IPS DF 4.7 (cell line): ENCODE results near the gene SRGAP3.

Experiments
- DNase-seq: peaks from one replicate; pipeline ENCODE4 v3.0.0-alpha.2; 2013; ENCODE audit warnings: low spot score; ENCODE audit errors: extremely low read depth

SRGAP3 gene

DNA sequence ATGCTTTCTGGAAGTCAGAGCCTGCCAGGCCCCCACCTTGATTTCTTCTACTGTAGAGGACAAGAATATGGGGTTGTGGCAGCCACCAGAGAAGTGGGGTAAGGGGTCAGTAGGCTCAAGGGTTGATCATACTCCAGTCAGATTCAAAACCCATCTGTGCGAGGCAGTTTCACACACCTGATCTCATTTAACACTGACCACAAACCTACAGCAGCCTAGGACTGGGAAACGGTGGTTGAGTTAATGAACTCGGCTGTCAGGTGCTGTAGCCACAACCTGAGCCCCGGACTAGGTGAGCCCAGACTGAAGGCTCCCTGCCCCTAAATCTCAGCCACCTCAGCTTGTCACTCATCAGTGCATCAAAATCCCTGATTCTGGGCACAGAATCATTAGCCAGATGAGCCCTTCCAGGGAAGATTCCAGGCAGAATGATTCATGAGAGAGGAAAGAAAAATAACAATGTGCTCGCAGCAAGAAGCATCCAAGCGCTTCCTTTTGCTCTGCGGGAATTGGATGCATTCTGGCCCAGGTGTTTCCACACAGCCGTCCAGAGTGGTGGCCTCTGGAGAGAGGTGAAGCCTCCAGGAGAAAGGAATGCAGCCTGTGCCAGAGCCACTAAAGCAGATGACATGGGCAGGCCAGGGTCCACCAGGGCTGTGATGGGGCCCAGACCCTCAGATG is 102.1 kb downstream of the SRGAP3 start:
- no peak for DNase-seq

DNA sequence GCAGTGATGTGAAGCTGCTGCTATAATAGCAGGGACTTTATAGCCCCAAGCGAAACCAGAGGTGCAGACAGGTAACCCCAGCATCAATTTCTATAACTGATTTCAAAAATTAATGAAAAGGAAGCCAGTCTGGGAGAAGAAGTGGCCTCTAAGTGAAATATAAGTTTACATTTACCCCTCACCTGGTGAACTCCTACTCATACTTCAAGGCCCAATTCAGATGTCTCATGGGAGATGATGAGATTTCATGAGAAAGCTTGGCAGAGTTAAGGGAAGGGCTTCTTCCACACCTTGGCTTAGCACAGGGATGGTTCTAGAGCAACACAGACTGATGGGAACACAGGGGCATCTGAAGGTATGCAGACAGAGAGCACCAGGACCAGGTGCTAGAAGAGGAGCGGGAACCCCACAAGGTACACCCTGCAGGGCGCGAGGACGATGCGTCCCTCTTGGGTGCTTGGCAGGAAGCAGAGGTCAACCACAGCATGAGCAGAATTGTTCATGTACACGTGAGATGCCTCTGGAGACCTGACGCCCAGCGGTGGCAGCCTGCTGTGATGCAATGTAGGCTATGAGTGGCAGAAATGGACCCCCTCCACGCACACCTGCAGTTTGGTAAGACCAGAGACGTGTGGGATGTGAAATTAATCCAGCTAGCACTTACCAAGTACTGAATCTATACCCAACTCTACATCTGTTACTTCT is 102.9 kb downstream of the SRGAP3 start:
- no peak for DNase-seq

DNA sequence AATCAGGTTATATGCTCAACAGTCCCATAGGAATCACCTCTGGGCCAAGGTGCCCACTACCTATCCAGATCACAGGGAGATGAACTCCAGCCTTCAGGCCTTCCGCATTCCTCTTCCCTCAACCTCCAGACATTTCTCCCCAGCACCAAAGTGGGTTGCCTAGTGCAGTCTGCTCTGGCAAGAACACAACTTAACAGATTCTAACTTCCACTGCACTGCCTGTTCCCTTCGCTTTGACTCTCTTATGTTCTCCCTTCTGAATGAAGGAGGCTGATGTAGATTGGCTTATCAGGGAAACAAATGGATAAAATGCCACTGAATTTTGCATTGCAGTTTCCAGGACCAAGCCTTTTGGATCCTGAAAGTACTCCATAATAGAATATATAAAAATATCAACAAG is 106.3 kb downstream of the SRGAP3 start:
- no peak for DNase-seq

DNA sequence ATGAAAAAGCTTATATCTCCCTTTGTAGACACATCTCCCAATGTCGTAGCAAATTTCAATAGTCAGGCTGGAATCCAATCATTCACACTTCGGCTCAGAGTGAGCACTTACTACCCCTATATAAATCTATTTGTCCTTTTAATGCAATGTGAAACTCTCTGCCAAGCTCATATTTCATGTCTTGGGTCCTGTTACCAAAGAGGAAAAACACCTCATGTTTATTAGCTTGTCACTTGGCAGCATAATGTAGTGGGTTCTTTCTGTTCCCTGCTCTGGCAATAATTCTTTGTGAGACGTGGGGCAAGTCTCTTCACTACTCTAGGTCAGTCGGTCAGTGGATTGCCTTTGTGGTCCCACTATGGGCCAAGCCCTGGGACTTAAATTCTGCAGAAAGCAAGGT is 107.1 kb downstream of the SRGAP3 start:
- no peak for DNase-seq

DNA sequence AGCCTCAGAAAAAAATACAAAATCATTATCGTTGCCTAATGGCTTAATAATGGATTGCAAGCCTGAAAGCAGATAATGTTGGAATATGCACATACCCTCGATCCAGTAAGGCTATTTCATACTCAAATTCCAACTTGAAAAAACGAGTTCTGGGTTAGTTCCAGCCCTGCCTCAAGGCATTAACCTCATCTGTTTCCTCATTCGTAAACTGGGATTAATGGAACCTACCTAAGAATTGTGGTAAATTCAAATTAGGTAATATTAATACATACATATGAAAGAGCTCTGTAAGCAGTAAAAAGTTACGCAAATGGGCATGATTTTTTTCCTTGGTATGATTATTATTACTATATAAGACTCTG is 107.5 kb downstream of the SRGAP3 start:
- DNase-seq = no peak

DNA sequence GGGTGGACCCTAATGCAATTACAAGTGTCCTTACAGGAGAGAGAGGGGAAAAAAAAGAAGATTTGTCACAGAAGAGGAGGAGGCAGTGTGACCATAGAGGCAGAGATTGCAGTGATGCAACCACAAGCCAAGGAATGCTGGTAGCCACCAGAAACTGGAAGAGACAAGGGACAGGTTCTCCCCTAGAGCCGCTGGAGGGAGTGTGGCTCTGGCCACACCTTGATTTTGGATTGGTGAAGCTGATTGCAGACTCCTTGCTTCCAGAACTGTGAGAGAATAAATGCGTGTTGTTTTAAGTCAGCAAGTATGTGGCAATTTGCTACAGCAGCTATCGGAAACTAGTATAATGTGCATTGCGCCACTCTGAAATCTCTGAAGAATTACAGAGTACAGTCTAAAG is 110.1 kb downstream of the SRGAP3 start:
- DNase-seq = no peak

DNA sequence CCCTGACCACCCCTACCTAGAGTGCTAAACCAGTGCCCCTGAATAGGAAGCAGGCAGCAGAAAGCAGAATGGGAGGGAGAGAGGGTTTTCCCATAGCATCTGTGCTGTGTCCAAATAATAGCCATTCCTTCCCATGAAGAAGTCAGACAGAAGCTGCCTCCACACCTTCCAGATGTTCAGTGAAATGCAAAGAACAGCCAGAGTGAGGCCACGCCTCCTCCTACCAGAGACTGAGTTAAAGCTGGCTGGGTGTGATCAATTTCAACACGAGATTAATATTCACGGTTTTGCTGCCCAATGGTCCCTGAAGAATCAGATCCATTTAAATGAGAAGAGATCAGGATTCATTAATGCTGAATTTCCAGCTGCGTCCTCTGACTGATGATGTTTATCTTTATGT is 111.8 kb downstream of the SRGAP3 start:
- no peak for DNase-seq

DNA sequence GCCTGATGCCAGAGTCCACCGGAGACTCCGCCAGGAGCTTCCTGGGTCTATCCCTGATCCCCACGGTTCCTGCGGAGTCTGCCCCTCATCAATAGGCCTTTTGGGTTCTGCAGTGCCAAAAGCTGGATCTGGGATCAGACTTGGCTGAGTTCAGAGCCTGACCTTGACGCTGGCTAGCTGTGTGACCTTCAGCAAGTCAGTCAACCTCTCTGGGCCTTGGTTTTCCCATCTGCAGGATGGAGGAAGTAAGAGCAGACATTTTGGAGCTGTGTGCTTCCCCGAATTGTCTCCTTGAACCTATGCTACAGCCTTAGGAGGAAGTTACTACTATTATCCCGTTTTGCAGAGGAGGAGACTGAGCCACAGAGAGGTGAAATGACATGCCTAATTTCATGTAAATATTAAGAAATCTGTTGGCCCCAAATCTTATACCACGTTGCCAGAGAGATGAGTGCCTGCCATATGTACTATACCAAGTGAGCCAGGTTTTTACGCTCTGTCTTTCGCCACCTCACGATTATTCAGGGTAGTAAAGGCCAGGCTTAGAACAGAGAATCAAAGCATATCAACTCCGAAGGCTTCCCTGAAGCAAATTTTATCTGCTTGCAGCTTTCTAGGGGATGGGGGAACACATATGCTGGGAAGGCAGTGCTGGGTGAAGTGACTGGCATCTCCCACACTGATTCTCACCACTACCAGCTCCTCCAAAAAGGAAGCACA is 112.5 kb downstream of the SRGAP3 start:
- DNase-seq = no peak

DNA sequence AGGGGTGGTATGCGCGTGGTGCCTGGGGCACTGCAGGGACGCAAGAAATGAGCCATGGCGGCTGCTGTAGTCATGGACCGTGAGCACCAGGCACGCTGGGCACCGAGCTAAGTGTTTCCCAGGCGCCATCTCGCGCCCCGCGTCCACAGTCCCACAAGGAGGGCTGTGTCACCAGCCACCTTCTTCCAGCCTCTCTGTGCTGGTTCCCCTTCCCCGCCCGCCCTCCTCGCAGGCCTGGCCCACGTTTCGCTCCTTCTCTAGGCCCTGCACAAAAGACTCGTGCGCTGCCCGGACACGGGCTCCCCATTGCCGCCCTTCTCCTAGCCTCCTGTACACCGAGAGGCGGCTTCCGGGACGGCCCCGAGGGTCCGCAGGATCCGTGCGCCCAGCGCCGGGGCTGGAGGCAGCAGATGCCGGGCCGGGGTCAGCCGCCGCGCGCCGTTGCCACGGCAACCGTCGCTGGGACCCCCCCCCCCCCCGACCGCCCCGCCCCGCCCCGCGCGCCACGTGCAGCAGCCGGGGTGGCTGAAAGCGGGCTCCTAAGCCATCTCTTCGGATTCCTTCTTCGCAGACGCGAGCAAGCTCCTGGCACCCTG is 113.4 kb downstream of the SRGAP3 start:
- DNase-seq = no peak

DNA sequence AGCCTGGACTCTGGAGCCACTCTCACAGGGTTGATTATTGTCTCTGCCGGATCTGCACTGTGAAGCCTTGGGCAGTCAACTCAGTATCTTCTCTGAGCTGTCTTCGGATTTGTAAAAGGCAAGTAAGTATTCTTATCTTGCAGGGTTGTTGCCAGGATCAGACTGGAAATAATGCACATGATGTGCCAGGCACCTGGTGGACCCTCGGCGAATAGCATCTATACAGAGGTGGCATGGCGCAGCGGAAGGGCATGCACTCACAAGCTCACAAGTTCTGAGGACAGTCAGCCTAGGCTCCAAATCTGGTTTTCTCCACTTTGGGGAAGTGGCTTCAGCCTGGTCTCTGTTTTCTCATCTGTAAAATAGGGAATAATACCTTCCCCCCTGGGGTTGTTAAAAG is 113.9 kb downstream of the SRGAP3 start:
- DNase-seq = no peak

DNA sequence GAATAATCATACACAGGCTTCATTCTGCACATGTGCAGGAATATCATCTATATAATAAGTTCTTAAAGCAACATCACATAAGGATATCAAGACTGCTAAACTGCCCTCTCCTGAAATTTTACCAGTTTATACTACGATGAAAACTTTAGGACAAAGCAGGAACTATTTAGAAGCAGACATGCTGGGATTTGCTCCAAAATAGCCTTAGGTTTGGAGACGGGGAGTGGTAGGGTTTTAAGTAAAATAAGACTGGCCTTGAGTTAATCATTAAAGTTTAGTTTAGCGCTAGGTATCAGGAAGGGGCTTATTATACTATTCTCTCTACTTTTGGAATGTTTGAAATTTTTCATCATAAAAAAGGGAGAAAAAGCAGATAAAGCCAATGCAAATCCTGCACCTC is 115.8 kb downstream of the SRGAP3 start:
- no peak for DNase-seq

DNA sequence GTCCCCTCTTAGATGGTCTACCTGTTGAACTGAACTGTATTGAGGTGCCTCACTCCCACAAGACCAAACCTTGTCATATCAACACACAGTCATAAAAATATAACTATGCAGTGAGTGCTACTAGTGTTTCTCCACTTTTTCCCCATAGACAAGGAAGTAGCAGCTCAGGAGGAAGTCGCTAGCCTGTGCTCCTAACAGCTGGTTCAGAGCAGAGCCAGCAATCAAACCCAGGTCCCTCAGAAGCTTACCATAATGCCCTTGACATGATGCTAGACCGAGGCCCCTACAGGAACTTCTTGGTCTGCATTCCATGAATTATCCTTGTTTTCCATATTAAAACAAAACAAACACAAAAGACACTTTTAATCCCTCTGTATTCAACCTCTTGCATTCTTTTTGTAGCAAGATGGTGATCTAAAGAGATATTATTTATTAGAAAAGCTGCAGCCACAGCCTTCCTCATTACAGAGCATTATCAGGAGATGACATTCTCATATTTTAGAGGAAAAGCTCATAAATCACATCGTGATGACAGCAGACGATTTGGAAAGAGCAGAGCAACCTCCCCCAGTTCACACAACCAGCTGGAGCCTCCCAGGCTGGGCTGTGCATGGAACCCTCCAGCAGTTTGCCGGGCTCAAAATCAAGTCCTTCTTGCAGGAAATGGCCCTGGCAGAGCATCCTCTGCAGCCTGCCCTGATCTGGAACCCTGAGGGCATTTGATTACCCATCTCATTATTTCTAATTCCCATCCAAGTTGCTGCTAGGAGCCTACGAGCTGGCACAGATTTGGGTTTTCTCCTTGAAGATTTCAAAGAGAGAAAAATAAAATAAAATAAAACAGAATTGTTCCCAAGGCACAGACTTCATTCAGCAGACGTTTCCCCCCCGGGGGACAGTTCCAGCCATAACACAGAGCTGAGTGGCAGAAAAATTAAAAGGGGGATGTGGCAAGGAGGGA is 118.8 kb downstream of the SRGAP3 start:
- DNase-seq = no peak

DNA sequence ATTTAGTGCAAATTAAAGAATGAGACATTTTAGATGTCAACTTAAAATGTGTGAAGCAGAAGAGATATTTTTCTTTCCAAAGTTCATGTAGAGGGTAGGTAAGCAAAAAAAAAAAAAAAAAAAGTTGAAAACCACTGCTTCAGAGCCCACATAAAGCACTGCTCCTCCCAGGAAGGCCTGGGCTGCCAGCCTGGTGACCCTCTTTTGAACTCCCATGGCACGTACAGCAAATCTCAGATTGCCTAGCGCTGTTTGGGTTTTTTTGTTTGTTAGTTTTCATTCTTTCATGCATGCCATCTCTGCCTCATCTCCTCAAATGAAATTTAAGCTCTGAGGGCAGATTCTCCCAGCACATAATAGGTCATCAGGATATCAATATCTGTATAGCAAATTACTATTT is 120.1 kb downstream of the SRGAP3 start:
- no peak for DNase-seq

DNA sequence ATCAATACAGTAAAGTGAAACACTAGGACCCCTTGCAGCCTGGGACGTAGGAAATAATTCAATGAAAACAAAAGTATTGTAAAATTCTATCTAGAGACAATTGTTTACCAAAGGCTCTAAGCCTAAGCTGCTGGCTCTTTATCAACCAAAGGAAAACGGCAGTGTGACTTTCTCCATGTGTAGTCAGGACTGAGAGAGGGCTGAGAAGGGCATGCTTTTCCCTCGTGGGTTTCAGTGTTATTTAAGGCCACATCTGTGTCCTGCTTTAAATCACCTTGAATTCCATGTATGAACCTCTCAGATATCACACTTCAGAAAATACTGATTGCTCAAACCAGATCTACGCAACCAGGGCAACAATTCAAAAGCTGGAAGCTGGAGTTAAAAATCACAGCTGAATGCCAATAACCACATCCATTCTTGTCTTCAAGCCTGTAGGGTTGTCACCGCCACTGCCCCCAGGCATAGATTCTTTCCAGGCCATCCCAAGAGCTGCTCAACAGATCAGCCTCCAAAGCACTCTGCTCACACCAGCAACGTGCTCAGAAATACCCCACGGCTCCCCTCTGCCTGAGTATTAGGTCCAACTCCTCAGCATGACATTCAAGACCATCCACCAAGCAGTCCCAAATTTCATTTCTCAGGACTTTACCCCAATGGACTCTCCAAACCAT is 124.0 kb downstream of the SRGAP3 start:
- no peak for DNase-seq

DNA sequence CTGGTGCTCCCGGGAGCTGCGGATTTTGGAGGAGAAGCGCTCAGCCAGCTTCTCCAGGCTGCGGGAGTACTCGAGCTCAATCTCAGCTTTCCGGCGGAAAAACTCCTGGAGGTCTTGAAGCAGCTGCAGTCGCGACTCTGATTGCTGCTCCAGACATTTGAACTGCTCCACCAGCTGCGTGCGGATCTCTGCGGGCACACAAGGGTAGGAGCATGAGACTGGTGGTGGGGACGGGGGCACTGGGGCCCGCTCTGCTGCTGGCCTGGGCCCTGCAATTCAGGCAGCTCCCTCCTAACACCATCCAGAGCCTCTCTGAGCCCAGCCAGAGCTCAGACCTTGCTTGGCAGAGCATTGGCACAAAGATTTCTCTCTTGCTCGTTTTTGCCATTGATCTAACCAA is 124.7 kb downstream of the SRGAP3 start:
- DNase-seq = no peak

DNA sequence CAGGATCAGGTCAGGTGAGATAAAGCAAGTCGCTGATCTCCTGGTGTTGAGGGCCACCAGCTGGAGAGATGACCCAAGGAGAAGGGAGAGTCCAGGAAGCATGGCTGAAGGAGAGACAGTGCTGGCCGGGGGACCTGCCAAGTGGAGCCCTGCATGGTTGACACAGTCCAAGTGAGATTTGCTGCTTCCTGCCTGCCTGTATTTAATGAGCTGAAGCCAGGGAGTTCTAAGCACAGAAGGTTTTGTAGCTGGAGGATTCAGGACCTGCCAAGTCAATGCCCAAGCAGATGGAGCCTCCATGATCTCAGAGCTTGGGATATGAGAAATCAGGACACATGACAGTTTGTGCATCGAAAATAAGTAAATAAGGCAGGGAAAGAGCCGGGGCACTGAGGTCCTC is 125.6 kb downstream of the SRGAP3 start:
- DNase-seq = no peak

DNA sequence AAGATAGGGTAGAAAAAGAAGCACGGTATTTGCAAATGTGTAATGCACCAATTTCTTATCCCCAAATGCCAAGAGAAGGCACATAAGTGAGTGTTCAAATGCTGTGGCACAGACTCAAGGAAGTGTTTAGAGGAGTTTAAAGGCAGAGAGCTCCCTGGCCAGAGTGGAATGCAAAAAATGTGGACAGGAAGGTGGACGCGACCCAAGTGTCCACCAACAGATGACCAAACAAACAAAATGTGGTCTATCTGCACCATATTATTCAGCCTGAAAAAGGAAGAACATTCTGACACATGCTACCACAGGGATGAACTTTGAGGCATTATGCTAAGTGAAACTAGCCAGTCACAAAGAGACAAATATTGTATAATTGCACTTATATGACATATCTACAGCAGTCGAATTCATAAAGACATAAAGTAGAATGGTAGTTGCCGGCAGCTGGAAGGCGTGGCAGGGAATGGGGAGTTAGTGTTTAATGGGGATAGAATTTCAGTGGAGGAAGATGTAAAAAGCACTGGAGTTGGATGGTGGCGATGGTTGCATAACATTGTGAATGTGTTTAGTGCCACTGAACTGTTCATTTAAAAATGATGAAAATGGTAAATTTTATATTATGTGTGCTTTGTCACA is 126.6 kb downstream of the SRGAP3 start:
- DNase-seq = no peak

DNA sequence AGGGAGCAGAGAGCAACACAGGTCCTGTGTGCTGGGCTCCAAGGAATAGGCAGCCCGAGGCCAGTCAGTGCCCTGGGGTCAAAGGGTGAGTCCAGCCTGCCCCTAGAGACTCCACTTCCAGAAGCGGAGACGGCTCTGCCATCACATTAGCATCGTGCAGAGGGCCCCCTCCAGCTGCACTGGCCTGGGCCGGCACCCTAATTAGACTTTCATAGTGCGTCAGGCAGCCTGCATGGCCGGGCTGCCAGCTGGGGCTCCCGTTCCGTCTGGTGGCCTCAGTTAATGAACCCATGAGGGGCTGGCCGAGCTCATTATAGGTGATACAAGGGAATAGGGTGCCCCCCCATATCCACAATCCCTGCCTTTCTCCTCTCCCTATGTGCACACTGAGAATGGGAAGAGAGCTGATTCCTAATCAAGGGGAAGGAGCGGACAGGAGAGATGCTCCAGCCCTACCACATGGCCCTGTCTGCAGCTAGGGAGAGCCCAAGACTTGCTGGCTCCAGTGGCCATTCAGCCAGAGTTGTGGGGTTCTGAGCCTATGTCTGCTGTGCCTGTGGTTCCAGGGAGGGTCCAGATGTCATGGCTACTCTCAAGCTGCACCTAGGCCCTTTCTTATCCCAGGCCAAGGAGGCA is 128.0 kb downstream of the SRGAP3 start:
- DNase-seq = no peak

DNA sequence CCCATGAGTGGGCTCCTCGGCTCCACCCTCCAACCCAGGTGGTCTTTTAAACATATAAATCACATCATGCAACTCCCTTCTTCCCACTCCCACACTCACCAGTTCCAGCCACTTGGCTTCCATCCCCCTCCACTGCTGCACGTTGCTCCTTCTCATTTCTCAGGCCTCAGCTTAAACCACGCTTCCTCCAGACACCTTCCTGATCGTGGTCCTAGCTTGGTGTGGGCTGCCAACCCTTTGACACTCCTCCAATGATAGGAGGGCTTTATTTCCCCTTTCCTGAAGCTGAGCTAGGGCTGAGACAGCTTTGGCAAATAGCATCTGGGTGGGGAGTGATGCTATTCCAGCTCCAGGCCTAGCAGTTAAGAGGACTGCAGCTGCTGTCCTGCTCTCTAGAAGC is 130.1 kb downstream of the SRGAP3 start:
- no peak for DNase-seq

DNA sequence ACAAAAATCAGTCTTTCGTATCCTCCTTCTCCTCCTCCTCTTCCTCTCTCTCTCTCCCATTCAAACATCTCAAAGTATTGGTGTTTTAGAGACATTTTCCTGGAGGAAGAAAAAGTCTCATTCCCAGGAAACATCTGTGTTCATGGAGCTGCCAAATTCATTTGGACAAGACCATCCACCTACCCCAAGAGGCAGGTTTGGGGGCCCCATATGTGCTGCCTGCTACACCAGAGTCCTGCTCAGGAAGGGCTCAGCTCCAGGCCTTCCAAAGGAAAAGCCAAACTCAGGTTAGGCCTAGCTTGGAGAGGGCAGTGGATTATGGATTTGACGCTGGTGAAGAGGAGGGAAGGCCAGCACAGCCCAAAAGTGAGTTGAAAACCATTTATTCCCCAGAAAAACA is 131.2 kb downstream of the SRGAP3 start:
- no peak for DNase-seq
